Sciatic nerve (tissue), 2 donors: ENCODE measurements around the gene FBXW12. TPM values are rescaled to one million over a fixed set of nuclear protein-coding genes. Genes with fewer than 3 reads are reported as not detected.
"Not testable (repeated sequence)": the region's sequence is repeated elsewhere in the genome, so short reads cannot be mapped to it uniquely, and the experiment has no call there.

Experiments
- ATAC-seq: fragments of 200-7000 bp; cut with Tn5 transposase; one replicate; pipeline ENCODE4 v1.9.1; 2020; ENCODE audit warnings: mild to moderate bottlenecking, moderate library complexity
- DNase-seq: peaks from one replicate; pipeline ENCODE4 v3.0.0-alpha.2; 2020; ENCODE audit warnings: low spot score
- intact Hi-C: fragments of 100-400 bp; cut with DNase I; formaldehyde crosslinking; loops from one replicate; pipeline ENCODE4 v1.14.2; 2022
- total RNA-seq: library from RNA; stranded (reverse); fragmentation: NEBNext Ultra II Directional; extraction: Animal tissue kit (Norgen Biotek cat#: 25700); gene quantifications from one replicate; pipeline ENCODE4 v1.2.1, GENCODE V29; 2021
- donor health status: DM: no; HTN: no; CAD: no.
- donor health status: DM: no; HTN: no; CAD: no.

The FBXW12 gene
- total RNA-seq, 1 donor from 2014 or later, result 0.27 TPM

DNA sequence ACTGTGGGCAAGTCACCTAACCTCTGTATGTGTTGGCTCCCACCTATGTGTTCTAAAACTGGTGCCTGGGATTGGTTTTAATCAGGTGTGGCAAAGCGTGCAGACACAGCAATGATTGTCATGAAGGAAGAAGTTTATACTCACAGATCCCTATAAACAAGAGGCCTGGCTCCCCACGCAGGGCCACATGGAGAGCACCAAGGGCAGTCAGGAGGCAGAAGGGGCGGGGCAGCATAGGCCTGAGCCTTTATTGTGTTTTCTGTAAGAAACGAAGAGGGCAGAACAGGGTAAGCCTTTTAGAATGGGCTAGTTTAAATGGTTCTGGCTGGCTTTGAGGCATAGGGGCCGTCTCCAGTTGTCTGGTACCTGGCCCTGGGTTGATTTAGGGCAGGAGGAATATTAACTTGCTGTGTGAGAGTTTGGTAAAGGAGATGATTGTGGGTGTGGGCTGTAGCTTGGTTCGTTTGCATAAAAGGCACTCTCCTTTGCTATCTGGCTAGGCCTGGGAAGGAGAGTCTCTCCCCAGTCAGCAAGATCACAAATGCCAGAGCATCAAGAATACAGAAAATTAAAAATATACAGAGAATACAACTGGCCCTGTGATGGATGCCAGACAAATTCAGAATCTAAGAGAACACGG lies 2.2 kb upstream of the FBXW12 start:
- ATAC-seq, result no peak
- intact Hi-C loops, result no loop called here
- DNase-seq, result no peak

DNA sequence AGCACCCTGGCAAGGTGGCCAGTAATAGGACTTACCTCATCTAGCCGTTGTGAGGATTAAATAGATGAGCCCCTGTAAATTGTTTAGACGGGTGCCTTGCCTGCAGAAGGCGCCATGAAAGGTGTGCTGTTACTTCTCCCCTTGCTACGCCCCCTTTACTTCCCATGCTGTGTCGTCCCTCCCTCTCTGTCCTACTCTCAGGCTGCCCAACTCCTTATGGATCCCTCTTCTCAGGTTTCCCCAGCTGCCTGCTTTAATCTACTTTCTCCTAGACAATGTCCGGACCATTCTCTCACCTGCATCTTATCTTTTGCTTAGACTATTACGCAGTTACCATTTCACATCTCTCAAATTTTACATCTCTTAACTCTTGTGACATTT lies 1.7 kb upstream of the FBXW12 start:
- intact Hi-C loops, result no loop called here
- no peak for ATAC-seq

GRCh38 chr3:48372377-48372770 lies 355 bp downstream of the FBXW12 start:
- intact Hi-C loops, result no loop called here
- no peak for ATAC-seq
- no peak for DNase-seq

More for the DNA sequence above, 1.7 kb upstream of the FBXW12 start:
- DNase-seq, result no peak

GRCh38 chr3:48372862-48373435 lies 930 bp downstream of the FBXW12 start:
- ATAC-seq, result no peak
- intact Hi-C loops, result no loop called here
- no peak for DNase-seq

DNA sequence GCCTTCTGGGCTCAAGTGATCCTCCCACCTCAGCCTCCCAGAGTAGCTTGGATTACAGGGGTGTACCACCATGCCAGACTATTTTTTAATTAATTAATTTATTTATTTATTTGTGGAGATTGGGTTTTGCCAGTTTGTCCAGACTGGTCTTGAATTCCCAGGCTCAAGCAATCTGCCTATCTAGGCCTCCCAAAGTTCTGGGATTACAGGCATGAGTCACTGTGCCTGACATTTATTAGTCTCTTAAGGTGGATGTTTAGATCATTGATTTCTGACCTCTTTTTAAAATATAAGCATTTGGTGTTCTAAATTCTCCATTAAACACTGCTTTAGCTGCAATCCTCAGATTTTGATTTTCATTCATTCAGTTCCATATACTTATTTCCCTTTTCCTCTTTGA lies 15.6 kb downstream of the FBXW12 start:
- no peak for ATAC-seq

DNA sequence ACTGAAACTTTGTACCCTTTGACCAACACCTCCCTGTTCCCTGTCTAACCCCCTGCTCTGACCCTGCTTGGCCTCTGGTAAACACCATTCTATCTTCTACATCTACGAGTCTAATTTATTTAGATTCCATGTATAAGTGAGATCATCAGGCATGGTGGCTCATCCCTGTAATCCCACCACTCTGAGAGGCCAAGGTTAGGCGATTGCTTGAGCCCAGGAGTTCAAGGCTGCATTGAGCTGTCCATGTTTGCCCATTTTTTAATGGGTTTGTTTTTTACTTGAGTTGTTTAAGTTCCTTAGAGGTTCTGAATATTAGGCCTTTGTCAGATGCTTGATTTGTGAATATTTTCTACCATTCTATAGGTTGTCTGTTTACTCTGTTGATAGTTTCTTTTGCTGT lies 16.9 kb downstream of the FBXW12 start:
- intact Hi-C loops, result no loop called here
- ATAC-seq, result no peak
- no peak for DNase-seq

More for the DNA sequence above, 15.6 kb downstream of the FBXW12 start:
- intact Hi-C loops, result no loop called here
- DNase-seq, result no peak

DNA sequence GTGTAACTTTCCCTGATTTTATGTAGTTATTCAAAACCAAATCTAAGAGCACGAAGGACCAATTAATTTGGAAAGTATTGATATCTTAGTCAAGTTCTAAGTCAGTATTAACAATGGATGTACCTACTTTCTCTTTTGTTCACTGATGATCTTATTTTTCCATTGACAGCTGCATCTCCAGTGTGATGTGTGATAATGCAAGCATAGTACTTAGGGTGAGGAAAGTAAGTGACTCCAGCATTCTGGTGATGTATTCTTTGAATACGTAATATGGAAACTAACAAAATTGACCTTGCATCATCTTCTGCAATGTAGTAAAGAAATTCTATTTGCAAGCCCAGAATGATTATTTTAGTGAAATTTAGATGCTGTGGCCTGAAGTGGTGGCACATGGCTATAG lies 22.4 kb downstream of the FBXW12 start:
- intact Hi-C loops, result loop anchor here (10.0 kb wide), 1 partner anchor 160 kb away; the partner anchor contains the start of gene PFKFB4
- ATAC-seq (no peak), DNase-seq (no peak)

GRCh38 chr3:48395714-48396113 lies 23.7 kb downstream of the FBXW12 start:
- intact Hi-C loops, result loop anchor here (5.0 to 10.0 kb wide), 2 partner anchors 42 to 159 kb away; partner anchors contain the start of gene PFKFB4
- no peak for DNase-seq
- ATAC-seq, result no peak

DNA sequence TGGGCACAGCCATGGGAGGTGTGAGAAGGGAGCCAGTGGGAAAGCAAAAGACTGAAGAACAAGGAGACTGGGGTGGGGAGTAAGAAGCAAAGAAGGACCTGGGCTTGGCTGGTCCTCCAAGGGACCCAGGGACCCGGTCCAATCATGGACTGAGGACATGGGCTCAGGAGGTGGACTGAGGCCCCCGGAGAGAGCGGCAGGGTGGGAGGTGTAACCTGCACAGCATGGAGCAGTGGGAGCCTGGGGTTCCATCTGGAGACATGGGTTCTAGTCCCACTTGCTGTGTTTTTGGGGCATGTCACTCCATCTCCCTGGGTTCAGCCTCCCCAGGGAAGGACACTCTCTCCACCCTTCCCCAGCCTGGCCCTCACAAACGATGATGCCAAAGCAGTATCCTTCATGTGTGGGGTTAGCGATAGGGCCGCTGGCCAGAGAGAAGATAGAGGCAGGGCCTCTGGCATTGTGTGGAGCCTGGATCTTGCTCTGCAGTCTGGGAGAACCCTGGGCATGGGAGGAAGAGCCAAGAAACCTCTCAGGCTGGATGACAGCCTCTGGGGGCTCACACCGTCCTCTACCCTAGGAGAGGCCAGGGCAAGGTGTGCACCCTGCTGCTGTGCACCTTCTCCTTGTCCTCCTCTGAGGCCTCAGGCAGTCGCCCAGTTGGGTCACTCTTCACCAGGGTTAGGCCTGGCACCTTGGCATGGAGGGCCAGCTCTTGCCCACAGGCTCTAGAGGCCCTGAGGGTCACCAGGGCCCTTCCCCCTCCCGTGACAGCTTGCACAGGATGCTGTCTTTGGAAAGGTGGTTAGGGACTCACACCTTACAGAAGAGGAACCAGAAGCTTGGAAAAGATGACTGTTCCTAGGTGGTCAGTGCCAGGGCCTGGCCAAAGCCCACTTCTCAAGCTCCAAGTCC lies 26.0 kb downstream of the FBXW12 start:
- intact Hi-C loops, result loop anchor here (5.0 to 10.0 kb wide), 2 partner anchors 39 to 157 kb away; partner anchors contain the start of gene PFKFB4
- DNase-seq (no peak), ATAC-seq (no peak)

GRCh38 chr3:48398701-48399386 lies 26.8 kb downstream of the FBXW12 start:
- no peak for ATAC-seq
- intact Hi-C loops, result loop anchor here (5.0 to 10.0 kb wide), 2 partner anchors 38 to 156 kb away; partner anchors contain the start of gene PFKFB4
- DNase-seq, result no peak

GRCh38 chr3:48399387-48400172 lies 27.6 kb downstream of the FBXW12 start:
- DNase-seq (no peak), ATAC-seq (no peak)
- intact Hi-C loops, result loop anchor here (5.0 to 10.0 kb wide), 2 partner anchors 38 to 155 kb away; partner anchors contain the start of gene PFKFB4

DNA sequence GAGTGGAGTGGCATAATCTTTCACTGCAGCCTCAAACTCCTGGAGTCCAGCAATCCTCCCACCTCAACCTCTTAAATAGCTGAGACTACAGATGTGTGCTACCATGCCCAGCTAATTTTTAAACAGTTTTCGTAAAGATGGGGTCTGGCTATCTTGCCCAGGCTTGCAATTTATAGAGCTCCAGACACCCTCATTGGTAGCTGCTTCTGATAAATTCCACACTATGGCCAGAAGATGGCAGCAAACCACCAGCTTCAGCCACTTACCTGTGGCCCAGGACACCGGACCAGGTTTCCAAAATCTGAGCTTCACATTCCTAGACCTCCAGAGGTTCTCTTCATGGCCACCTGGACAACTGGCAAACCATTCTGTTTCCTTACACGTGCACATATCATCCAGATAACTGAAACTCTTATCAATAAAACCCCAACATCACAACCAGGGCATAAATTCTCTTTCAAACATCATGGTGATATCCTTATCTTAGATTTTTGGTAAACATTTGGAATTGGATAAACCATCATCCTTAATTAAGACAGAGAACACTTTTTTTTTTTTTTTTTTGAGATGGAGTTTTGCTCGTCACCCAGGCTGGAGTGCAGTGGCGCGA lies 28.9 kb downstream of the FBXW12 start:
- ATAC-seq (peak; percentile 62), DNase-seq (peak; percentile 61)
- intact Hi-C loops, result no loop called here

- DNase-seq, intact Hi-C loops: not testable (repeated sequence)
Observed at GRCh38 chr3:48401434-48401901, 29.4 kb downstream of the FBXW12 start.

GRCh38 chr3:48402281-48402732 lies 30.3 kb downstream of the FBXW12 start:
- ATAC-seq (peak; percentile 92), DNase-seq (peak; percentile 86)
- intact Hi-C loops, result no loop called here

More at GRCh38 chr3:48401434-48401901, 29.4 kb downstream of the FBXW12 start:
- not testable (repeated sequence) for ATAC-seq

GRCh38 chr3:48402907-48403306 lies 30.9 kb downstream of the FBXW12 start:
- no peak for ATAC-seq
- no peak for DNase-seq
- intact Hi-C loops, result no loop called here

GRCh38 chr3:48403533-48404439 lies 31.8 kb downstream of the FBXW12 start:
- DNase-seq, result no peak
- intact Hi-C loops, result no loop called here
- no peak for ATAC-seq
